HepG2 (cell line): ENCODE results near the gene PLD1. TPM values are rescaled to one million over a fixed set of nuclear protein-coding genes. Genes with fewer than 3 reads are reported as not detected.

Experiments used
- ATAC-seq: fragments of 200-7000 bp; cut with Tn5 transposase; 3 replicates; pipeline ENCODE4 v1.9.1; 2020; ENCODE audit warnings: mild to moderate bottlenecking, moderate library complexity
- BruUV-seq: library from RNA; stranded (reverse); fragments of 400-500 nt; replicated peaks from 2 replicates; lab custom pipeline; 2021; lab: Mats Ljungman, UMichigan
- CTCF ChIA-PET: fragments of 300-600 bp; formaldehyde crosslinking; extraction: SDS; loops from one replicate; lab custom pipeline; 2021; ENCODE audit warnings: low total read pairs, inconsistent platforms, low intra/inter-chr PET ratio; lab: Yijun Ruan, JAX
- POLR2A ChIA-PET: fragments of 350-600 bp; sonication (Branson Sonifier 250); formaldehyde crosslinking; loops from one replicate; lab custom pipeline; 2020; ENCODE audit warnings: antibody characterized with exemption, inconsistent platforms; lab: Yijun Ruan, JAX
- DNase-seq: peaks from one replicate; pipeline ENCODE4 v3.0.0-alpha.2; 2015; ENCODE audit warnings: low spot score
- FAIRE-seq: peaks from 3 replicates; lab custom pipeline; 2011; peaks lifted over from hg19 to GRCh38; lab: Jason Lieb, UNC
- H2AFZ ChIP-seq: one replicate; pipeline ENCODE4 v1.6.1; 2011; ENCODE audit warnings: low read length, inconsistent platforms
- H3K27ac ChIP-seq: fragments of 300-600 bp; 3 replicates; pipeline ENCODE4 v1.8.0; 2011; ENCODE audit warnings: mixed run types, mild to moderate bottlenecking, mixed read lengths, low read length, inconsistent platforms; ENCODE audit not compliant: insufficient read depth; ENCODE audit errors: extremely low read length
- H3K27me3 ChIP-seq, 2 experiments: fragments of 200-600 bp in 1 of 2; 2 replicates in 1 of 2; 3 replicates in 1 of 2; pipeline versions ENCODE4 v1.6.0 to v1.8.0; 2011; ENCODE audit warnings: low read length in 2 of 2, mild to moderate bottlenecking in 2 of 2, moderate library complexity in 2 of 2, inconsistent platforms in 1 of 2; ENCODE audit not compliant: insufficient read depth in 2 of 2, control insufficient read depth in 1 of 2
- H3K36me3 ChIP-seq, 2 experiments: fragments of 200-600 bp in 1 of 2; replicated peaks in 1 of 2; 2 replicates in 1 of 2; 3 replicates in 1 of 2; pipeline versions ENCODE4 v1.5.1 to v1.8.0; 2011; ENCODE audit warnings: low read length in 2 of 2, inconsistent platforms in 1 of 2; ENCODE audit not compliant: insufficient read depth in 2 of 2, control insufficient read depth in 1 of 2
- H3K4me1 ChIP-seq: 2 replicates; pipeline ENCODE4 v1.5.1; 2012; ENCODE audit warnings: low read length, inconsistent platforms; ENCODE audit not compliant: insufficient read depth
- H3K4me2 ChIP-seq: 2 replicates; pipeline ENCODE4 v1.6.0; 2011; ENCODE audit warnings: low read depth, low read length, inconsistent platforms
- H3K4me3 ChIP-seq, 3 experiments: fragments of 200-600 bp in 1 of 3; sonication (generic), shearing (Covaris generic) in 1 of 3; replicated peaks in 1 of 3; 2 replicates each; pipeline ENCODE4 v1.5.1; 2011 to 2016; ENCODE audit warnings: low read length in 3 of 3, inconsistent platforms in 2 of 3, low read depth in 2 of 3, mild to moderate bottlenecking in 2 of 3, control low read depth in 1 of 3, mixed read lengths in 1 of 3; ENCODE audit not compliant: insufficient read depth in 1 of 3
- H3K79me2 ChIP-seq: one replicate; pipeline ENCODE4 v1.6.1; 2011; ENCODE audit warnings: low read length, inconsistent platforms; ENCODE audit not compliant: insufficient read depth
- H3K9ac ChIP-seq: 2 replicates; pipeline ENCODE4 v1.6.0; 2011; ENCODE audit warnings: mild to moderate bottlenecking, low read depth, low read length, inconsistent platforms; ENCODE audit not compliant: insufficient read depth
- H3K9me3 ChIP-seq: 2 replicates; pipeline ENCODE4 v1.5.1; 2012; ENCODE audit warnings: mild to moderate bottlenecking, low read length
- H4K20me1 ChIP-seq: 2 replicates; pipeline ENCODE4 v1.6.0; 2011; ENCODE audit warnings: inconsistent platforms, mild to moderate bottlenecking, low read length, moderate library complexity; ENCODE audit not compliant: insufficient read depth
- BRCA1 ChIP-seq: sonication (generic); formaldehyde crosslinking; IDR thresholded peaks from 2 replicates; pipeline ENCODE4 v1.4.0; 2020; ENCODE audit warnings: missing genetic modification reagents
- DR1 ChIP-seq: sonication (generic); formaldehyde crosslinking; IDR thresholded peaks from 2 replicates; pipeline ENCODE4 v1.8.0; 2021; ENCODE audit warnings: mild to moderate bottlenecking, missing genetic modification reagents, inconsistent platforms
- GFI1 ChIP-seq: sonication (generic); formaldehyde crosslinking; IDR thresholded peaks from 2 replicates; pipeline ENCODE4 v1.5.0; 2020; ENCODE audit warnings: missing genetic modification reagents, mild to moderate bottlenecking, borderline replicate concordance
- KDM1A ChIP-seq: IDR thresholded peaks from 2 replicates; pipeline ENCODE4 v1.6.1; 2016; ENCODE audit warnings: missing compliant biosample characterization
- KMT2B ChIP-seq: IDR thresholded peaks from 2 replicates; pipeline ENCODE4 v1.6.1; 2016; ENCODE audit warnings: missing genetic modification reagents, missing compliant biosample characterization
- MIXL1 ChIP-seq: IDR thresholded peaks from 2 replicates; pipeline ENCODE4 v1.6.1; 2016
- PLRG1 ChIP-seq: fragments of 450-650 bp; conservative IDR thresholded peaks from 2 replicates; pipeline ENCODE4 v1.6.1; 2016
- PRPF4 ChIP-seq: fragments of 200-400 bp; formaldehyde crosslinking; IDR thresholded peaks from 2 replicates; pipeline ENCODE4 v1.6.1; 2016; ENCODE audit warnings: low read length, low read depth; ENCODE audit not compliant: poor library complexity, severe bottlenecking
- SMAD3 ChIP-seq: sonication (generic); formaldehyde crosslinking; IDR thresholded peaks from 2 replicates; pipeline ENCODE4 v1.4.0; 2020; ENCODE audit warnings: missing genetic modification reagents
- TBL1XR1 ChIP-seq: fragments of 150-350 bp; IDR thresholded peaks from 2 replicates; pipeline ENCODE4 v1.6.1; 2014; ENCODE audit warnings: borderline replicate concordance, low read length; ENCODE audit not compliant: partially characterized antibody
- TCF7 ChIP-seq: sonication (generic); IDR thresholded peaks from 2 replicates; pipeline ENCODE4 v1.6.1; 2016; ENCODE audit warnings: antibody characterized with exemption, low read depth
- XRCC5 ChIP-seq: fragments of 200-400 bp; formaldehyde crosslinking; optimal IDR thresholded peaks from 2 replicates; pipeline ENCODE3; 2017; ENCODE audit warnings: mild to moderate bottlenecking, low read length
- ZEB1 ChIP-seq: IDR thresholded peaks from 2 replicates; pipeline ENCODE4 v1.6.1; 2012; ENCODE audit warnings: mild to moderate bottlenecking, low read depth, inconsistent platforms; ENCODE audit not compliant: insufficient replicate concordance
- ZMYM2 ChIP-seq: sonication (generic); formaldehyde crosslinking; IDR thresholded peaks from 2 replicates; pipeline ENCODE4 v1.8.0; 2022; ENCODE audit warnings: mild to moderate bottlenecking, missing genetic modification reagents
- ZNF124 ChIP-seq: sonication (generic); formaldehyde crosslinking; IDR thresholded peaks from 2 replicates; pipeline ENCODE4 v1.4.0; 2020; ENCODE audit warnings: missing genetic modification reagents
- ZNF138 ChIP-seq: sonication (generic); formaldehyde crosslinking; IDR thresholded peaks from 2 replicates; pipeline ENCODE4 v1.5.0; 2020; ENCODE audit warnings: mild to moderate bottlenecking, low read depth, missing genetic modification reagents
- ZNF180 ChIP-seq: sonication (generic); formaldehyde crosslinking; IDR thresholded peaks from 2 replicates; pipeline ENCODE4 v1.4.0; 2020; ENCODE audit warnings: low read depth, missing genetic modification reagents, borderline replicate concordance
- ZNF256 ChIP-seq: sonication (generic); formaldehyde crosslinking; conservative IDR thresholded peaks from 2 replicates; pipeline ENCODE4 v1.4.0; 2020; ENCODE audit warnings: missing genetic modification reagents
- ZNF333 ChIP-seq: sonication (generic); formaldehyde crosslinking; IDR thresholded peaks from 2 replicates; pipeline ENCODE4 v1.4.0; 2020; ENCODE audit warnings: mild to moderate bottlenecking, missing genetic modification reagents, borderline replicate concordance
- ZNF629 ChIP-seq: sonication (generic); formaldehyde crosslinking; conservative IDR thresholded peaks from 2 replicates; pipeline ENCODE4 v1.5.0; 2020; ENCODE audit warnings: missing genetic modification reagents
- WGBS: methylation state at CpG from one replicate; pipeline ENCODE4 v1.1.6; 2017; ENCODE audit warnings: low lambda C conversion rate; 5-methylcytosine and 5-hydroxymethylcytosine counted together
- in situ Hi-C: cut with HindIII; loops from 2 replicates; pipeline ENCODE4 v1.10.0; 2017; ENCODE audit warnings: low pct_unique_long_range_greater_than_20kb; ENCODE audit not compliant: extremely low pct_ligation_motif_present
- intact Hi-C: fragments of 100-400 bp; cut with micrococcal nuclease; formaldehyde crosslinking; loops from one replicate; pipeline ENCODE4 v1.10.0; 2022; ENCODE audit not compliant: unreplicated experiment
- polyA plus RNA-seq, 8 experiments: library from polyadenylated mRNA; depleted of rRNA in 3 of 8; stranded (reverse) in 7 of 8; unstranded in 1 of 8; fragments of >200 nt; fragmentation: Illumina TruSeq in 4 of 8; extraction: Trizol in 4 of 8; gene quantifications; 2 replicates each; pipeline versions ENCODE4 v1.2.1 to v1.2.3, GENCODE V29; 2011 to 2016; ENCODE audit warnings: low read depth in 4 of 8, missing spikeins in 1 of 8, mixed read lengths in 1 of 8; ENCODE audit not compliant: insufficient read depth in 1 of 8
- total RNA-seq, 5 experiments: library from RNA; depleted of rRNA; stranded (reverse); fragments of >200 nt; fragmentation: Illumina TruSeq; extraction: Trizol; gene quantifications; 2 replicates each; pipeline ENCODE4 v1.2.3, GENCODE V29; 2016; ENCODE audit warnings: low read depth in 1 of 5
- TF ChIP-seq, protein P1 (sequence below): sonication (generic); formaldehyde crosslinking; IDR thresholded peaks from 2 replicates; pipeline ENCODE4 v1.4.0; 2020; ENCODE audit warnings: mild to moderate bottlenecking, missing genetic modification reagents
- TF ChIP-seq, protein P2 (sequence below): sonication (generic); formaldehyde crosslinking; conservative IDR thresholded peaks from 2 replicates; pipeline ENCODE4 v1.4.0; 2020; ENCODE audit warnings: missing genetic modification reagents
- TF ChIP-seq, protein P3 (sequence below): IDR thresholded peaks from 2 replicates; pipeline ENCODE4 v1.6.1; 2016

The PLD1 gene
- total and polyA plus RNA-seq, 2 of the 13 experiments (the other 11 are each of a cell fraction or from before 2014, with no cell fraction given) = 27.1 to 59.4 TPM

DNA sequence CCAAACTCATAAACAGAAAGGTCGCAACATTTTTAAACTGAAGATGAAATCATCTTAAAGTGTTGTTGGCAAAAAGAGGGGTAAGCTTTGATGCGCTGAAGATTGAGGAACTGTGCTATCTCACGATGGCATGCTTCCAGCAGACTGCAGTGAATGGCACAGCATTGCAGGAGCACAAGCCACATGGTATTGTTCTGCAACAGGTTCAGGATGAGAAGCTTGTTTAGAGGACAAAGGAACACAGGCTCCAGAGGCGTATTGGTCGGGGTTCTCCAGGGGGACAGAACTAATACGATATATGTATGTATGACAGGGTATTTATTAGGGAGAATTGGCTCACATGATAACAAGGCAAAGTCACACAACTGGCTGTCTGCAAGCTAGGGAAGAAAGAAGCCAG, 13.8 kb upstream of the PLD1 start (continued):
- TF ChIP-seq ZMYM2 (no peak), ZNF180 (CRISPR knock-in tag) (no peak), DR1 (no peak), PRPF4 (no peak), KMT2B (no peak)
- TF ChIP-seq, protein P1, sequence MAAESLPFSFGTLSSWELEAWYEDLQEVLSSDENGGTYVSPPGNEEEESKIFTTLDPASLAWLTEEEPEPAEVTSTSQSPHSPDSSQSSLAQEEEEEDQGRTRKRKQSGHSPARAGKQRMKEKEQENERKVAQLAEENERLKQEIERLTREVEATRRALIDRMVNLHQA (CRISPR knock-in tag) = no peak

DNA sequence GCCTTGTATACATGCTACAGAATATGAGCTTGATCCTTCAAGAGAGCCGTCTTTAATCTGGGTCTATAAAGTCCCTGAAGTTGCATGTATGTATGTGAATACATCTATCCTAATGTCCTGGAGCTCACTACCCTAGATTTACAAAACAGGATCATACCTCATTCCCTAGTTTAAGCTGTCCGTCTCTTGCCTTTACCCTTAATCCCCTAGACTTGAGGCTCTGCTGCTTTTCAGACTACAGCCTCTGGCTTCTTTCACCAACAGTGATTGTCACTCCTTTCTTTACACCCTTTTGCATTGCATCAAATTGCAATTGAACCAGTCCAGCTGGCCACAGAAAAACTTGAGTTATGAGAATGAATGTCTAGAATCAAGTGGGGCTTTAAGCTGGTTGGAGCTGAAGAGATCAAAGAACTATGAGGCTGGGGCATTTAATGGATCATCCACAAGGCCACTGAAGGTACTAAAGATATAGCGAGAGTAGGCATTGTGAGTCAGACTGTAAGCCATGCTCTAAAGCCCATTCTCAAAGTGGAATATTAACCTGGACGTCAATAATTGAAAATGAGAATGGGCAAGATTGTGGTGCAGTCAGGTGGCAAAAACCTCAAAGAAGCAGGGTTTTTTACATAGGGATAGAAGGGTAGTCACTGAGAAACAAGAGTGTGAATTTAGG, 12.3 kb upstream of the PLD1 start:
- H4K20me1 ChIP-seq = no peaks in the 10 kb centered on the region
- H3K9me3 ChIP-seq = no peaks in the 10 kb centered on the region
- H2AFZ ChIP-seq = no peak overlapping the region
- H3K27me3 ChIP-seq = no peaks in the 10 kb centered on the region
- peak; percentile 23 for FAIRE-seq
- H3K4me1 ChIP-seq = peaks cover 73% of the 10 kb centered on the region
- H3K4me3 ChIP-seq = no peak overlapping the region; a peak in 1 of 6 replicates
- in situ Hi-C loops (no loop called here), intact Hi-C loops (no loop called here)
- H3K36me3 ChIP-seq = no peaks in the 10 kb centered on the region
- H3K27ac ChIP-seq = peak overlapping the region; percentile 54
- WGBS = 32% methylated on average over 4 of the region's 4 CpGs
- H3K9ac ChIP-seq = peak overlapping the region; percentile 31; the same call in 1 of the 2 replicates
- H3K4me2 ChIP-seq = peak overlapping the region; percentile 55
- peak; percentile 92 for ATAC-seq
- no TSS peak for BruUV-seq
- ChIA-PET CTCF (no interaction called here), POLR2A (interaction anchor here (1.0 to 4.1 kb wide), 6 partner anchors 9 to 220 kb away, joined by 3 to 59 read pairs (median 9); partner anchors contain the start of gene PLD1)
- peak; percentile 83 for DNase-seq
- no peaks in the 10 kb centered on the region for H3K79me2 ChIP-seq
- TF ChIP-seq ZEB1 (no peak), KMT2B (no peak), BRCA1 (CRISPR knock-in tag) (peak; percentile 68; the same call in 1 of the 2 replicates), GFI1 (CRISPR knock-in tag) (0 out of 2 replicates have a peak, but pooled peaks have one; percentile 40), SMAD3 (CRISPR knock-in tag) (no peak), TBL1XR1 (no peak), ZNF629 (CRISPR knock-in tag) (no peak), ZNF138 (CRISPR knock-in tag) (no peak), PLRG1 (no peak), ZNF124 (no peak), ZNF333 (CRISPR knock-in tag) (no peak), ZNF256 (no peak), XRCC5 (no peak), KDM1A (CRISPR knock-in tag) (no peak), MIXL1 (CRISPR knock-in tag) (0 out of 2 replicates have a peak, but pooled peaks have one; percentile 22), TCF7 (peak; percentile 75; the same call in 1 of the 2 replicates)
- TF ChIP-seq, protein P2, sequence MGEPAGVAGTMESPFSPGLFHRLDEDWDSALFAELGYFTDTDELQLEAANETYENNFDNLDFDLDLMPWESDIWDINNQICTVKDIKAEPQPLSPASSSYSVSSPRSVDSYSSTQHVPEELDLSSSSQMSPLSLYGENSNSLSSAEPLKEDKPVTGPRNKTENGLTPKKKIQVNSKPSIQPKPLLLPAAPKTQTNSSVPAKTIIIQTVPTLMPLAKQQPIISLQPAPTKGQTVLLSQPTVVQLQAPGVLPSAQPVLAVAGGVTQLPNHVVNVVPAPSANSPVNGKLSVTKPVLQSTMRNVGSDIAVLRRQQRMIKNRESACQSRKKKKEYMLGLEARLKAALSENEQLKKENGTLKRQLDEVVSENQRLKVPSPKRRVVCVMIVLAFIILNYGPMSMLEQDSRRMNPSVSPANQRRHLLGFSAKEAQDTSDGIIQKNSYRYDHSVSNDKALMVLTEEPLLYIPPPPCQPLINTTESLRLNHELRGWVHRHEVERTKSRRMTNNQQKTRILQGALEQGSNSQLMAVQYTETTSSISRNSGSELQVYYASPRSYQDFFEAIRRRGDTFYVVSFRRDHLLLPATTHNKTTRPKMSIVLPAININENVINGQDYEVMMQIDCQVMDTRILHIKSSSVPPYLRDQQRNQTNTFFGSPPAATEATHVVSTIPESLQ (CRISPR knock-in tag) = no peak
- TF ChIP-seq, protein P3, sequence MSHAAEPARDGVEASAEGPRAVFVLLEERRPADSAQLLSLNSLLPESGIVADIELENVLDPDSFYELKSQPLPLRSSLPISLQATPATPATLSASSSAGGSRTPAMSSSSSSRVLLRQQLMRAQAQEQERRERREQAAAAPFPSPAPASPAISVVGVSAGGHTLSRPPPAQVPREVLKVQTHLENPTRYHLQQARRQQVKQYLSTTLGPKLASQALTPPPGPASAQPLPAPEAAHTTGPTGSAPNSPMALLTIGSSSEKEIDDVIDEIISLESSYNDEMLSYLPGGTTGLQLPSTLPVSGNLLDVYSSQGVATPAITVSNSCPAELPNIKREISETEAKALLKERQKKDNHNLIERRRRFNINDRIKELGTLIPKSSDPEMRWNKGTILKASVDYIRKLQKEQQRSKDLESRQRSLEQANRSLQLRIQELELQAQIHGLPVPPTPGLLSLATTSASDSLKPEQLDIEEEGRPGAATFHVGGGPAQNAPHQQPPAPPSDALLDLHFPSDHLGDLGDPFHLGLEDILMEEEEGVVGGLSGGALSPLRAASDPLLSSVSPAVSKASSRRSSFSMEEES = no peak
